Loucy (cell line): Measurements from ENCODE around the gene LAMC3.

Experiments
- CTCF ChIP-seq: fragments of 200-600 bp; sonication (generic); conservative IDR thresholded peaks from 2 replicates; pipeline ENCODE4 v1.5.1; 2014; ENCODE audit warnings: mild to moderate bottlenecking, antibody characterized with exemption, low read length
- EZH2phosphoT487 ChIP-seq: fragments of 200-600 bp; IDR thresholded peaks from 2 replicates; pipeline ENCODE4 v1.6.1; 2018; ENCODE audit warnings: antibody characterized with exemption, mild to moderate bottlenecking, moderate library complexity, borderline replicate concordance

- TF ChIP-seq EZH2phosphoT487, result no peak
- no peak for TF ChIP-seq CTCF
These were observed 76.6 kb downstream of the LAMC3 start for GRCh38 chr9:131085370-131086122.
